ENCODE results near the gene C18orf32.

DNA sequence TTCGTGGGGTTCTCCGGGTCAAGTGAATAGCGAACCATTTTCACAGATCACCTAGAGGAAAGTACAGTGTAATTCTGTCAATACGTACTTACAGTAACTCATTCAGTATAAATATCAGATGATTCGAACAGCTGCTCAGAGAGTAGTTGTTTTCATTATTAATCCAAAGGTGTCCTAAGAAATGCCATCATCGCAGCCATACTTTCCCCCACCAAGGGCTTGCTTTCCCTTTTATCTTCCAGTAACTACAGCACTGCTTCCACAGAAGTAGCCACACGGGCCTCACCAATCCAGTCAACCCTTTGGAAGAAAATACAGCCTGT lies 4.5 kb upstream of the C18orf32 start:
- TF ChIP-seq, protein P1, sequence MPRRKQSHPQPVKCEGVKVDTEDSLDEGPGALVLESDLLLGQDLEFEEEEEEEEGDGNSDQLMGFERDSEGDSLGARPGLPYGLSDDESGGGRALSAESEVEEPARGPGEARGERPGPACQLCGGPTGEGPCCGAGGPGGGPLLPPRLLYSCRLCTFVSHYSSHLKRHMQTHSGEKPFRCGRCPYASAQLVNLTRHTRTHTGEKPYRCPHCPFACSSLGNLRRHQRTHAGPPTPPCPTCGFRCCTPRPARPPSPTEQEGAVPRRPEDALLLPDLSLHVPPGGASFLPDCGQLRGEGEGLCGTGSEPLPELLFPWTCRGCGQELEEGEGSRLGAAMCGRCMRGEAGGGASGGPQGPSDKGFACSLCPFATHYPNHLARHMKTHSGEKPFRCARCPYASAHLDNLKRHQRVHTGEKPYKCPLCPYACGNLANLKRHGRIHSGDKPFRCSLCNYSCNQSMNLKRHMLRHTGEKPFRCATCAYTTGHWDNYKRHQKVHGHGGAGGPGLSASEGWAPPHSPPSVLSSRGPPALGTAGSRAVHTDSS (CRISPR knock-in tag; conservative IDR thresholded peaks at IDR 0.05), result no peak
- TF ChIP-seq YEATS4 (CRISPR knock-in tag; IDR thresholded peaks at IDR 0.05; ENCODE audit: borderline replicate concordance), result no peak
- no peak for TF ChIP-seq U2AF2 (IDR thresholded peaks at IDR 0.05; ENCODE audit: low read depth, low read length)
- no peak for TF ChIP-seq ZBTB21 (CRISPR knock-in tag; IDR thresholded peaks at IDR 0.05)
- no peak for TF ChIP-seq EZH2 (conservative IDR thresholded peaks at IDR 0.05; ENCODE audit: low read depth, low read length)
- TF ChIP-seq NONO (IDR thresholded peaks at IDR 0.05), result no peak
- no peak for TF ChIP-seq NONO (CRISPR knock-in tag; conservative IDR thresholded peaks at IDR 0.05)
- no peak for TF ChIP-seq RNF2 (conservative IDR thresholded peaks at IDR 0.05; ENCODE audit: low read depth)

Measured in HepG2 (cell line).